HL-60 (cell line): ENCODE results near the gene KRT77.

Experiments used
- DNase-seq, 2 experiments: peaks; one replicate each; pipeline ENCODE4 v3.0.0-alpha.2; 2010 to 2020; ENCODE audit warnings: low read depth in 1 of 2, low spot score in 1 of 2
- H3K27ac ChIP-seq: fragments of 250-450 bp; sonication (Bioruptor Pico); replicated peaks from 2 replicates; pipeline ENCODE4 v1.5.1; 2020; ENCODE audit warnings: mild to moderate bottlenecking, moderate library complexity
- H3K27me3 ChIP-seq: fragments of 250-450 bp; sonication (Bioruptor Pico); 2 replicates; pipeline ENCODE4 v1.5.1; 2021; ENCODE audit warnings: mild to moderate bottlenecking, moderate library complexity; ENCODE audit not compliant: insufficient read depth, poor library complexity, severe bottlenecking
- H3K4me3 ChIP-seq: replicated peaks from 2 replicates; pipeline ENCODE4 v1.5.1; 2011; ENCODE audit warnings: mild to moderate bottlenecking, control low read depth, low read length; ENCODE audit not compliant: insufficient read depth
- CTCF ChIP-seq: IDR thresholded peaks from one replicate; pipeline ENCODE4 v1.5.1; 2011; ENCODE audit warnings: low read length, control low read depth, inconsistent platforms; ENCODE audit not compliant: insufficient read depth
- GABPA ChIP-seq: IDR thresholded peaks from 2 replicates; pipeline ENCODE4 v1.6.1; 2012; ENCODE audit warnings: low read depth
- POLR2AphosphoS5 ChIP-seq: IDR thresholded peaks from 2 replicates; pipeline ENCODE4 v1.6.1; 2012; ENCODE audit warnings: low read depth
- REST ChIP-seq: IDR thresholded peaks from 2 replicates; pipeline ENCODE4 v1.6.1; 2012; ENCODE audit warnings: low read depth; ENCODE audit not compliant: insufficient replicate concordance
- SPI1 ChIP-seq: IDR thresholded peaks from 2 replicates; pipeline ENCODE4 v1.6.1; 2012; ENCODE audit warnings: low read depth, mild to moderate bottlenecking, borderline replicate concordance

The KRT77 gene

DNA sequence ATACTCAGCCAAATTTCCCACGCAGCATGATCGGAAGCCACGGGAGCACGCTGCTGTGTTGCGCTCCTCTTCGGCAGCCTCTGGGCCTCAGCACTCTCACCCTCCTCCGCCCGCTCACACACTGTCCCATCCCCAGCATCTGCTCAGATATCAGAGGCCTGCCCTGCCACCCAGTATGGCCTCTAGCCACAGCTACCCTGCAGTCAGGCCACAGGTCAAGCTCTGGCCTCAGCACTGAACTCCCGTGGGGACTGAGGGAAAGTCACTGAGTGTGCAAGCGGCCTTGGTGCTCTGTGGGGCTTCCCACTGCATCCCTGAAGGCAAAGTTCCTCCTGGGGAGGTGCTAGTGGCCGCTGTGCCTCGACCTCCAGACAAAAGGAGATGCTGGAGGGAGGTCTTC is 2.0 kb downstream of the KRT77 start:
- Histone ChIP-seq H3K27me3 (no peaks in the 10 kb centered on the region), H3K27ac (no peak overlapping the region), H3K4me3 (no peak overlapping the region)
- TF ChIP-seq CTCF, result no peak
- TF ChIP-seq POLR2AphosphoS5, result no peak
- TF ChIP-seq GABPA, result no peak
- TF ChIP-seq REST, result no peak
- no peak for TF ChIP-seq SPI1
- no peak for DNase-seq

DNA sequence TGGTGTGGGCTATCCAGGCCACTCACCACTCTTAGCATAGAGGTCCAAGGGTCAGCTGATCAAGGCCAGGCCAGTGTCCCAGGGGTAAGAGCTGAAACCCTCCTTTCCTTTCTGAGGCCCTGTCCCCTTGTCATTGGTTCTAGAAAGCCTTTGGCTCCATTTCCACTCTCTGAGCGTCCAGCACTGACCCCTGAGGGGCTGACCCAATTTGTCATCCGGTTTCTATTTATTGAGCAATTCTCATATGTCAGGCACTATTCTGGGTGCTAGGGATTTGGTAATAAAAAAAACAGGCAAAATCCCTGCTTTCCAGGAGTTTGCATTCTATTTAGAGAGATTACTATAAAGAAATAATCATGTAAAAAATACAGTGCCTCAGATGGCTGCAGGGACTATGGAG is 3.4 kb downstream of the KRT77 start:
- Histone ChIP-seq H3K27me3 (no peaks in the 10 kb centered on the region), H3K27ac (no peak overlapping the region), H3K4me3 (no peak overlapping the region)
- TF ChIP-seq CTCF, result no peak
- no peak for TF ChIP-seq POLR2AphosphoS5
- TF ChIP-seq REST, result no peak
- no peak for TF ChIP-seq GABPA
- no peak for TF ChIP-seq SPI1
- no peak for DNase-seq

DNA sequence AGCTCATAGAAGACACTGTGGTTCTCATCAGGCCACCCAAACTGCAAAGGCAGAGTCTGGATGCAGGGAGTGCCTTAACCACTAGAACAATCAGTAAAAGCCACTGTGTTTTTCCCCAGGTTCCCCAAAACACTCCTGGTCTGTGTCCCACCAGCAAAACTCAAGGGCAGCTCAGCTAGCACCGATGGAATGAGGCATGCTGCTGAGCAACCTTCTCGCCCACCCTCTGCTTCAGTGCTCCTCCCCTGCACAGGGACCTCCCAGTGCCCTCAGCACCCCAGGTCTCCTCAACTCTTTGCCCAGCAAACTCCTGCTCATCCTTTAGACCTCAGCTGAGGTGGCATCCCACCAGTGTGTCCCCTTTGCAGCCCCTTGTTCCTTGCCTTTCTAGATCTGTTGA is 4.0 kb downstream of the KRT77 start:
- DNase-seq, result no peak
- Histone ChIP-seq H3K27me3 (no peaks in the 10 kb centered on the region), H3K4me3 (no peak overlapping the region), H3K27ac (no peak overlapping the region)
- TF ChIP-seq REST (no peak), POLR2AphosphoS5 (no peak), CTCF (no peak)
